ENCODE measurements around the gene ANKRD40CL. TPM values are rescaled to one million over a fixed set of nuclear protein-coding genes. Genes with fewer than 3 reads are reported as not detected.

The ANKRD40CL gene
- not detected for total RNA-seq
- not detected for polyA plus RNA-seq

- Histone ChIP-seq H3K9me3 (ENCODE audit: control insufficient read depth in 4 of 4, low read length in 3 of 4) (no peaks in the 10 kb centered on the region), H3K4me1 (ENCODE audit: control insufficient read depth in 4 of 4, insufficient read depth in 4 of 4, low read length in 3 of 4) (peaks cover 10 to 54% (median 40%) of the 10 kb centered on the region in 4 donors), H3K4me3 (ENCODE audit: low read depth in 1 of 3, low read length in 3 of 3) (no peak within 1 kb of the TSS), H3K27me3 (ENCODE audit: control insufficient read depth in 4 of 4, insufficient read depth in 4 of 4, low read length in 3 of 4) (no peaks in the 10 kb centered on the region), H3K27ac (ENCODE audit: low read depth in 1 of 2, low read length in 2 of 2) (peak within 1 kb of the TSS; percentile 85 to 87), H3K36me3 (ENCODE audit: control insufficient read depth in 4 of 4, insufficient read depth in 3 of 4, low read depth in 1 of 4, low read length in 3 of 4) (no peaks in the 10 kb centered on the region), H3K9ac (ENCODE audit: low read depth in 1 of 2, low read length in 2 of 2) (no peak within 1 kb of the TSS)
- TF ChIP-seq SP1 (IDR thresholded peaks at IDR 0.05) (no peak), REST (IDR thresholded peaks at IDR 0.05) (no peak)
- 91% methylated on average over 9 of the region's 9 CpGs for WGBS
- DNase-seq (ENCODE audit: low spot score) = no peak
Observed at GRCh38 chr17:50767446-50767845, at the start of gene ANKRD40CL. TSS of gene ANKRD40CL (minus strand) at chr17:50767518. CDS start at chr17:50766913, 605 bp downstream.

- no peak for DNase-seq (ENCODE audit: low spot score)
- no peaks in the 10 kb centered on the region for H3K9me3 ChIP-seq (ENCODE audit: control insufficient read depth in 4 of 4, low read length in 3 of 4)
- no peak for TF ChIP-seq REST (IDR thresholded peaks at IDR 0.05)
- no peak for TF ChIP-seq FOXA1 (IDR thresholded peaks at IDR 0.05)
- no peak for TF ChIP-seq ZBTB33 (IDR thresholded peaks at IDR 0.05)
- no peak for TF ChIP-seq RXRA (IDR thresholded peaks at IDR 0.05)
- TF ChIP-seq SP1 (IDR thresholded peaks at IDR 0.05) = no peak
- TF ChIP-seq GABPA (IDR thresholded peaks at IDR 0.05 in 1 of 2, conservative IDR thresholded peaks at IDR 0.05 in 1 of 2) = no peak
- TF ChIP-seq JUND (IDR thresholded peaks at IDR 0.05) = no peak
- TF ChIP-seq ATF3 (IDR thresholded peaks at IDR 0.05) = no peak
- no peak for TF ChIP-seq TAF1 (conservative IDR thresholded peaks at IDR 0.05)
- TF ChIP-seq EGR1 (IDR thresholded peaks at IDR 0.05; ENCODE audit: low read depth in 2 of 2) = no peak
- TF ChIP-seq MAX (IDR thresholded peaks at IDR 0.05) = no peak
- TF ChIP-seq NR2F2 (IDR thresholded peaks at IDR 0.05) = no peak
- H3K4me1 ChIP-seq (ENCODE audit: control insufficient read depth in 4 of 4, insufficient read depth in 4 of 4, low read length in 3 of 4) = peaks cover 3 to 10% (median 6%) of the 10 kb centered on the region in 4 donors
- WGBS = 90% methylated on average over 5 of the region's 5 CpGs
- H3K9ac ChIP-seq (ENCODE audit: low read depth in 1 of 2, low read length in 2 of 2) = no peak overlapping the region
- no peaks in the 10 kb centered on the region for H3K27me3 ChIP-seq (ENCODE audit: control insufficient read depth in 4 of 4, insufficient read depth in 4 of 4, low read length in 3 of 4)
- no peak overlapping the region for H3K27ac ChIP-seq (ENCODE audit: low read depth in 1 of 2, low read length in 2 of 2)
- no peak overlapping the region for H3K4me3 ChIP-seq (ENCODE audit: low read depth in 1 of 3, low read length in 3 of 3)
- no peaks in the 10 kb centered on the region for H3K36me3 ChIP-seq (ENCODE audit: control insufficient read depth in 4 of 4, insufficient read depth in 3 of 4, low read depth in 1 of 4, low read length in 3 of 4)
Observed at GRCh38 chr17:50816271-50816670, 49.0 kb upstream of the ANKRD40CL start.

All from liver (tissue), 9 donors.